K562 (cell line): ENCODE data around the gene FGF1. TPM values are rescaled to one million over a fixed set of nuclear protein-coding genes. Genes with fewer than 3 reads are reported as not detected.

Source experiments
- ATAC-seq: fragments of 200-7000 bp; cut with Tn5 transposase; 3 replicates; pipeline ENCODE4 v1.9.1; 2020; ENCODE audit warnings: moderate library complexity
- BruUV-seq: library from RNA; stranded (reverse); fragments of 400-500 nt; replicated peaks from 2 replicates; lab custom pipeline; 2021; lab: Mats Ljungman, UMichigan
- CTCF ChIA-PET: fragments of 300-600 bp; formaldehyde crosslinking; extraction: SDS; loops from one replicate; lab custom pipeline; 2021; ENCODE audit warnings: low intra/inter-chr PET ratio; lab: Yijun Ruan, JAX
- POLR2A ChIA-PET: fragments of 300-600, 350-650 bp; sonication (Branson Sonifier 250); formaldehyde crosslinking; extraction: SDS; loops from one replicate; lab custom pipeline; 2021; ENCODE audit warnings: antibody characterized with exemption, inconsistent platforms; lab: Yijun Ruan, JAX
- DNase-seq, 4 experiments: peaks; one replicate each; pipeline versions ENCODE4 v3.0.0 to v3.0.0-alpha.2; 2011 to 2018; ENCODE audit warnings: low spot score in 3 of 4, mixed read lengths in 3 of 4; ENCODE audit errors: extremely low read depth in 1 of 4
- FAIRE-seq: peaks from 2 replicates; lab custom pipeline; 2011; peaks lifted over from hg19 to GRCh38; lab: Jason Lieb, UNC
- H2AFZ ChIP-seq: 2 replicates; pipeline ENCODE4 v1.6.0; 2011; ENCODE audit warnings: low read depth, low read length, control low read depth, inconsistent platforms
- H3K27ac ChIP-seq: fragments of 200-600 bp; 3 replicates; pipeline ENCODE4 v1.8.0; 2011; ENCODE audit warnings: low read depth, mild to moderate bottlenecking, control low read depth, inconsistent platforms, low read length, moderate library complexity, mixed read lengths; ENCODE audit errors: extremely low read depth
- H3K27me3 ChIP-seq, 2 experiments: fragments of 300-600 bp in 1 of 2; 2 replicates in 1 of 2; 3 replicates in 1 of 2; pipeline versions ENCODE4 v1.6.0 to v1.8.0; 2011; ENCODE audit warnings: inconsistent platforms in 2 of 2, low read length in 2 of 2, mild to moderate bottlenecking in 1 of 2, mixed read lengths in 1 of 2, moderate library complexity in 1 of 2; ENCODE audit not compliant: control insufficient read depth in 2 of 2, insufficient read depth in 2 of 2
- H3K36me3 ChIP-seq: fragments of 300-600 bp; 3 replicates; pipeline ENCODE4 v1.8.0; 2011; ENCODE audit warnings: mild to moderate bottlenecking, low read length, inconsistent platforms; ENCODE audit not compliant: control insufficient read depth, insufficient read depth
- H3K4me1 ChIP-seq, 2 experiments: fragments of 200-600 bp in 1 of 2; replicated peaks in 1 of 2; 2 replicates in 1 of 2; 3 replicates in 1 of 2; pipeline versions ENCODE4 v1.5.1 to v1.8.0; 2011; ENCODE audit warnings: inconsistent platforms in 2 of 2, low read length in 2 of 2, mild to moderate bottlenecking in 1 of 2, mixed read lengths in 1 of 2, moderate library complexity in 1 of 2; ENCODE audit not compliant: control insufficient read depth in 2 of 2, insufficient read depth in 2 of 2
- H3K4me2 ChIP-seq: 2 replicates; pipeline ENCODE4 v1.6.1; 2011; ENCODE audit warnings: low read length, control low read depth, inconsistent platforms, mixed read lengths; ENCODE audit not compliant: insufficient read depth
- H3K4me3 ChIP-seq: fragments of 200-600 bp; sonication (generic), shearing (Covaris generic); 2 replicates; pipeline ENCODE4 v1.5.1; 2016; ENCODE audit warnings: control low read depth, inconsistent platforms
- H3K79me2 ChIP-seq: fragments of 200-600 bp; 3 replicates; pipeline ENCODE4 v1.8.0; 2011; ENCODE audit warnings: low read length, inconsistent platforms; ENCODE audit not compliant: control insufficient read depth, insufficient read depth
- H3K9ac ChIP-seq, 2 experiments: 2 replicates each; pipeline versions ENCODE4 v1.6.0 to v1.6.1; 2011; ENCODE audit warnings: low read depth in 2 of 2, low read length in 2 of 2, control low read depth in 1 of 2, inconsistent platforms in 1 of 2, mild to moderate bottlenecking in 1 of 2, mixed read lengths in 1 of 2; ENCODE audit not compliant: insufficient read depth in 1 of 2
- H3K9me1 ChIP-seq: one replicate; pipeline ENCODE4 v1.6.0; 2011; ENCODE audit warnings: inconsistent platforms, mild to moderate bottlenecking, low read length, moderate library complexity; ENCODE audit not compliant: control insufficient read depth, insufficient read depth
- H3K9me3 ChIP-seq: replicated peaks from 2 replicates; pipeline ENCODE4 v1.5.1; 2011; ENCODE audit warnings: low read depth, low read length, inconsistent platforms; ENCODE audit not compliant: control insufficient read depth, insufficient read depth
- H4K20me1 ChIP-seq: replicated peaks from 2 replicates; pipeline ENCODE4 v1.6.1; 2011; ENCODE audit warnings: low read length, inconsistent platforms, mixed read lengths; ENCODE audit not compliant: control insufficient read depth, insufficient read depth
- C11orf30 ChIP-seq: fragments of 450-650 bp; IDR thresholded peaks from 2 replicates; pipeline ENCODE4 v1.6.1; 2016; ENCODE audit warnings: low read depth, mild to moderate bottlenecking
- CBX8 ChIP-seq: fragments of 200-600 bp; sonication (generic); IDR thresholded peaks from 2 replicates; pipeline ENCODE4 v1.6.1; 2012; ENCODE audit warnings: borderline replicate concordance, mixed run types, low read depth, mild to moderate bottlenecking, moderate library complexity, mixed read lengths, low read length, control low read depth, inconsistent platforms; ENCODE audit not compliant: poor library complexity, severe bottlenecking; ENCODE audit errors: extremely low read depth
- CEBPB ChIP-seq: fragments of 450-650 bp; IDR thresholded peaks from 2 replicates; pipeline ENCODE4 v1.6.1; 2016; ENCODE audit warnings: missing genetic modification characterization, missing compliant biosample characterization
- E4F1 ChIP-seq: fragments of 250-450 bp; sonication (Bioruptor Pico); IDR thresholded peaks from 2 replicates; pipeline ENCODE4 v1.5.0; 2021; ENCODE audit warnings: mild to moderate bottlenecking, borderline replicate concordance
- HDAC2 ChIP-seq: fragments of 450-650 bp; IDR thresholded peaks from 2 replicates; pipeline ENCODE4 v1.6.1; 2016; ENCODE audit warnings: mild to moderate bottlenecking
- MYBL2 ChIP-seq, 2 experiments: fragments of 450-650 bp in 1 of 2; sonication (generic) in 1 of 2; formaldehyde crosslinking in 1 of 2; IDR thresholded peaks; 2 replicates each; pipeline versions ENCODE4 v1.6.1 to v1.8.1; 2017 to 2022; ENCODE audit warnings: borderline replicate concordance in 1 of 2, inconsistent platforms in 1 of 2, low read depth in 1 of 2, mild to moderate bottlenecking in 1 of 2, missing genetic modification reagents in 1 of 2, moderate library complexity in 1 of 2
- NR2F6 ChIP-seq: fragments of 450-650 bp; formaldehyde crosslinking; IDR thresholded peaks from 2 replicates; pipeline ENCODE4 v1.4.0; 2020; ENCODE audit warnings: mild to moderate bottlenecking
- POLR3G ChIP-seq: IDR thresholded peaks from 2 replicates; pipeline ENCODE4 v1.6.1; 2011; ENCODE audit not compliant: insufficient read length, insufficient replicate concordance; ENCODE audit errors: extremely low read depth
- POU5F1 ChIP-seq: fragments of 150-350 bp; IDR thresholded peaks from 2 replicates; pipeline ENCODE4 v1.6.1; 2014; ENCODE audit warnings: borderline replicate concordance, low read length, low read depth, mild to moderate bottlenecking; ENCODE audit not compliant: partially characterized antibody
- PTBP1 ChIP-seq: fragments of 200-400 bp; formaldehyde crosslinking; IDR thresholded peaks from 2 replicates; pipeline ENCODE4 v1.6.1; 2017; ENCODE audit warnings: low read depth, low read length
- RNF2 ChIP-seq: sonication (generic); IDR thresholded peaks from 2 replicates; pipeline ENCODE4 v1.6.1; 2016
- TBP ChIP-seq: optimal IDR thresholded peaks from 2 replicates; pipeline ENCODE3; 2011; ENCODE audit warnings: low read depth, low read length, improper control_type of control experiment
- TCF7L2 ChIP-seq: fragments of 150-350 bp; IDR thresholded peaks from 2 replicates; pipeline ENCODE4 v1.6.1; 2016; ENCODE audit warnings: low read depth, mild to moderate bottlenecking, low read length, moderate library complexity
- TCFL5 ChIP-seq: fragments of 250-450 bp; sonication (Bioruptor Pico); conservative IDR thresholded peaks from 2 replicates; pipeline ENCODE4 v1.6.1; 2021; ENCODE audit warnings: mild to moderate bottlenecking, moderate library complexity, matching md5 sums
- YY1 ChIP-seq, 3 experiments: IDR thresholded peaks; 2 replicates each; pipeline ENCODE4 v1.6.1; 2011; ENCODE audit warnings: low read length in 2 of 3, mild to moderate bottlenecking in 2 of 3, moderate library complexity in 2 of 3, borderline replicate concordance in 1 of 3, control low read depth in 1 of 3, low read depth in 1 of 3; ENCODE audit not compliant: insufficient read depth in 3 of 3, insufficient replicate concordance in 2 of 3, control insufficient read depth in 1 of 3, insufficient read length in 1 of 3; ENCODE audit errors: extremely low read depth in 1 of 3
- ZBTB17 ChIP-seq: fragments of 450-650 bp; formaldehyde crosslinking; IDR thresholded peaks from 2 replicates; pipeline ENCODE4 v1.4.0; 2020; ENCODE audit warnings: mild to moderate bottlenecking
- ZNF274 ChIP-seq: IDR thresholded peaks from 2 replicates; pipeline ENCODE4 v1.6.1; 2011; ENCODE audit warnings: low read depth, mild to moderate bottlenecking, low read length, moderate library complexity, borderline replicate concordance
- ZSCAN32 ChIP-seq: fragments of 450-650 bp; formaldehyde crosslinking; IDR thresholded peaks from 2 replicates; pipeline ENCODE4 v1.4.0; 2020; ENCODE audit warnings: mild to moderate bottlenecking, moderate library complexity
- WGBS: fragments of 100-300 bp; shearing (Covaris generic); methylation state at CpG from one replicate; pipeline ENCODE4 v1.1.6; 2016; ENCODE audit warnings: low coverage, mixed read lengths; ENCODE audit not compliant: insufficient coverage; ENCODE audit errors: missing lambda C conversion rate; 5-methylcytosine and 5-hydroxymethylcytosine counted together
- in situ Hi-C: fragments of 300-500 bp; cut with MboI; formaldehyde crosslinking; loops from 4 replicates; pipeline ENCODE4 v1.15.0; 2018; ENCODE audit warnings: inconsistent platforms, mixed read lengths
- intact Hi-C: fragments of 100-400 bp; cut with micrococcal nuclease; formaldehyde crosslinking; loops from 2 replicates; pipeline ENCODE4 v1.14.2; 2022
- polyA plus RNA-seq, 8 experiments: library from polyadenylated mRNA; depleted of rRNA in 4 of 8; stranded (reverse) in 5 of 8; unstranded in 3 of 8; fragments of >200 nt; fragmentation: Nextera tagmentation in 2 of 8; fragmentation: Illumina TruSeq in 1 of 8; extraction: Ambion mirVana in 2 of 8; extraction: Trizol in 1 of 8; gene quantifications; 2 replicates each; pipeline versions ENCODE4 v1.2.1 to v1.2.3, GENCODE V29; 2011 to 2014; ENCODE audit warnings: inconsistent platforms in 1 of 8, missing spikeins in 1 of 8
- total RNA-seq, 7 experiments: library from RNA; depleted of rRNA in 6 of 7; stranded (reverse); fragments of >200 nt in 6 of 7; fragmentation: Illumina TruSeq in 2 of 7; extraction: Trizol in 2 of 7; gene quantifications; 2 replicates each; pipeline versions ENCODE4 v1.2.1 to v1.2.3, GENCODE V29; 2011 to 2021; ENCODE audit warnings: low replicate concordance in 1 of 7
- TF ChIP-seq, protein P1 (sequence below): sonication (generic); formaldehyde crosslinking; IDR thresholded peaks from 2 replicates; pipeline ENCODE4 v1.9.0; 2022; ENCODE audit warnings: mild to moderate bottlenecking, missing genetic modification reagents

FGF1 gene
- total and polyA plus RNA-seq, 9 of the 15 experiments (the other 6 are each of a cell fraction or from before 2014, with no cell fraction given) = not detected

DNA sequence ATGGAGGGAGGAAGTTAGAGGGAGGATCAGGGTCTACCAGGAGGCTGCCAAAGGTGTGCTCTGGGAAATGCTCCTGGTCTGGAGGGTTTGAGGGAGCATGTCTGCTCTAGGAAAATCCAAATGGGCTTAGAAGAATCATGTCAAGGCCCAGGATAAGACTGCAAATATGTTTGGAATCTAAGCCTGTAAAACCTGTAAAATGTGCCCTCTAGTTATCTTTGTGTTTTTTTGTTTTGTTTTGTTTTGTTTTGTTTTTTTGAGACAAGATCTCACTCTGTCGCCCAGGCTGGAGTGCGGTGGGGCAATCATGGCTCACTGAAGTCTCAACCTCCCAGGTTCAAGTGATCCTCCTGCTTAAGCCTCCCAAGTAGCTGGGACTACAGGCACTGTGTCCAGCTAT is 135.4 kb downstream of the FGF1 start:
- DNase-seq (no peak), FAIRE-seq (no peak), ATAC-seq (no peak)
- ChIA-PET POLR2A (interaction anchor here (0.7 to 1.6 kb wide), 3 partner anchors 44 to 301 kb away, joined by 3 to 4 read pairs (median 3); no protein-coding TSS in a partner anchor), CTCF (interaction anchor here (0.6 to 5.0 kb wide), 2 partner anchors 398 to 978 kb away, joined by 4 to 72 read pairs; no protein-coding TSS in a partner anchor)
- TF ChIP-seq YY1 (IDR thresholded peaks at IDR 0.05; ENCODE audit: borderline replicate concordance in 1 of 3, control insufficient read depth in 1 of 3, extremely low read depth in 1 of 3, insufficient read depth in 3 of 3, insufficient read length in 1 of 3, insufficient replicate concordance in 2 of 3, low read depth in 1 of 3, low read length in 2 of 3) = no peak
- no peak for TF ChIP-seq CBX8
- TF ChIP-seq, protein P1, sequence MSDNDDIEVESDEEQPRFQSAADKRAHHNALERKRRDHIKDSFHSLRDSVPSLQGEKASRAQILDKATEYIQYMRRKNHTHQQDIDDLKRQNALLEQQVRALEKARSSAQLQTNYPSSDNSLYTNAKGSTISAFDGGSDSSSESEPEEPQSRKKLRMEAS (CRISPR knock-in tag) = no peak
- no peak for TF ChIP-seq POLR3G
- TF ChIP-seq TCFL5 (CRISPR knock-in tag) = no peak
- no peak for TF ChIP-seq C11orf30
- TF ChIP-seq PTBP1 = no peak
- TF ChIP-seq RNF2 = no peak
- no peak for TF ChIP-seq CEBPB (tag)
- TF ChIP-seq TCF7L2 = no peak
- TF ChIP-seq MYBL2 (IDR thresholded peaks at IDR 0.05; ENCODE audit: low read depth) = no peak
- TF ChIP-seq MYBL2 (CRISPR knock-in tag; IDR thresholded peaks at IDR 0.05; ENCODE audit: borderline replicate concordance) = no peak
- TF ChIP-seq HDAC2 = no peak
- no peak for TF ChIP-seq TBP
- TF ChIP-seq E4F1 = no peak
- TF ChIP-seq NR2F6 (CRISPR knock-in tag) = no peak
- no peak for TF ChIP-seq ZNF274
- no peak for TF ChIP-seq ZSCAN32
- no peak for TF ChIP-seq ZBTB17 (CRISPR knock-in tag)
- TF ChIP-seq POU5F1 = no peak
- Histone ChIP-seq H3K4me3 (no peak overlapping the region), H3K9me1 (no peaks in the 10 kb centered on the region), H3K27ac (no peak overlapping the region), H3K4me1 (peaks cover 0 to 3% of the 10 kb centered on the region in 2 experiments; a peak in 1 of 5 replicates), H3K36me3 (no peaks in the 10 kb centered on the region), H3K79me2 (no peaks in the 10 kb centered on the region), H3K4me2 (no peak overlapping the region), H3K9me3 (no peaks in the 10 kb centered on the region), H4K20me1 (no peaks in the 10 kb centered on the region), H2AFZ (no peak overlapping the region), H3K27me3 (peaks cover 3 to 14% of the 10 kb centered on the region in 2 experiments; a peak in 4 of 5 replicates), H3K9ac (no peak overlapping the region)
- in situ Hi-C loops (loop anchor here (5.0 kb wide), 1 partner anchor 388 kb away; no protein-coding TSS in a partner anchor), intact Hi-C loops (no loop called here)
- 15% methylated on average over 2 of the region's 2 CpGs for WGBS
- no TSS peak for BruUV-seq
